ENCODE results near the gene CEP78. TPM values are rescaled to one million over a fixed set of nuclear protein-coding genes. Genes with fewer than 3 reads are reported as not detected.

The CEP78 gene
- total RNA-seq, 1 donor, result 27.6 TPM

DNA sequence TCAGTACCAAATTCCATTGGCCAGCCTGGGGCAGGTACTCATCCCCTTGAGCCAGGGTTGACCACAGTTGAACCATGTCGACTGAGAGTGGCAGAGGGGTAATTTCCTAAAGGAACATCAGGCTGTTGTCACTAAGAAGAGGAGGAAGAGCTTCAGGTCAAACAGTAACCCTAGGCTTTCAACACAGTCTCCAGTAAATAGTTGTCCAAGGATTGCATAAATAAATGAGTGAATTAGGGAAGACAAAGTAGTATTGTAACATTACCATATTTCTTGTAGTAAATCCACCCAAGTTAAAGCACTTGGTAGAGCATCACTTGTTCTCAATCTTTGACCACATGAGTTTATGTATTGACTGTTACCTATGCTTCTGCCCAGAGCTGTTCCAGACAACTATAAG is 68.5 kb downstream of the CEP78 start:
- TF ChIP-seq, protein P1, sequence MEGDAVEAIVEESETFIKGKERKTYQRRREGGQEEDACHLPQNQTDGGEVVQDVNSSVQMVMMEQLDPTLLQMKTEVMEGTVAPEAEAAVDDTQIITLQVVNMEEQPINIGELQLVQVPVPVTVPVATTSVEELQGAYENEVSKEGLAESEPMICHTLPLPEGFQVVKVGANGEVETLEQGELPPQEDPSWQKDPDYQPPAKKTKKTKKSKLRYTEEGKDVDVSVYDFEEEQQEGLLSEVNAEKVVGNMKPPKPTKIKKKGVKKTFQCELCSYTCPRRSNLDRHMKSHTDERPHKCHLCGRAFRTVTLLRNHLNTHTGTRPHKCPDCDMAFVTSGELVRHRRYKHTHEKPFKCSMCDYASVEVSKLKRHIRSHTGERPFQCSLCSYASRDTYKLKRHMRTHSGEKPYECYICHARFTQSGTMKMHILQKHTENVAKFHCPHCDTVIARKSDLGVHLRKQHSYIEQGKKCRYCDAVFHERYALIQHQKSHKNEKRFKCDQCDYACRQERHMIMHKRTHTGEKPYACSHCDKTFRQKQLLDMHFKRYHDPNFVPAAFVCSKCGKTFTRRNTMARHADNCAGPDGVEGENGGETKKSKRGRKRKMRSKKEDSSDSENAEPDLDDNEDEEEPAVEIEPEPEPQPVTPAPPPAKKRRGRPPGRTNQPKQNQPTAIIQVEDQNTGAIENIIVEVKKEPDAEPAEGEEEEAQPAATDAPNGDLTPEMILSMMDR (IDR thresholded peaks at IDR 0.05; ENCODE audit: insufficient read depth, low read depth, low read length), result no peak
- H3K4me3 ChIP-seq (ENCODE audit: low read depth, low read length), result no peak overlapping the region
- DNase-seq (ENCODE audit: low read depth), result no peak

DNA sequence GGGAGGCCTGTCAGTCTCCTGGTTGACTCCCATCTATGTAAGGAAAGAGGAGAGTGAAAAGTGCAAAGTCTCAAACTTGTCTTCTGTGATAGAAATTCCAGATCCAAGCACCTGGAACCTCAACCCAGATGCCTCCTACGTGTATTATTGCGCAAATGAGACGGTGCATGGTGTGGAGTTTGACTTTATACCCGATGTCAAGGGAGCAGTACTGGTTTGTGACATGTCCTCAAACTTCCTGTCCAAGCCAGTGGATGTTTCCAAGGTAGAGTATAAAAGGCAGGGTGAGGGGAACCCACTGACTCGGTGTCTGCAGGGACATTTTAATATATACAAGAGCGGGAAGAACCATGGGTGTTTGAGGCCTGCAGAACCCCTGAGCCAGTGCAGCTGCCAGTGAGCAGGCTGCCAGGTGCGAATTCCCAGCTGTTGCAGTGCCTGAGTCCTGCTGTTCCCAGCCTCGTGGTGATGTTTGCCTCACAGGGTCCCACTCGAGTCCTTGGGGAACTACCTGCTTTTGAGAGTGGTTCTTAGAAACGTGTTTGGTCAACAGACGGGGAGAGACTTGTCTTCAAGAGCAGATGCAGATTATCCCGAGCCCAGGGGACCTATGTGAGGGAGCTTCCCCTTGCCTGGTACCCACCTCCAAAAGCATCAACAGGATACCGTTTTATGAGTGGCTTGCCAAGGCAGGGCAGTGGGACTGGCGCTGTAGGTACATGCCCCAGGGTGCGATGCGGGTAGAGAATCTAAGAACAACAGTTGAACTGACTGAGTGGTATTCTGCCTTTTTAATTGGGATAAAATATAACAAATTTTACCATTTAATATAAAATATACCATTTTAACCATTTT is 70.6 kb downstream of the CEP78 start:
- H3K4me3 ChIP-seq (ENCODE audit: low read depth, low read length), result no peak overlapping the region
- TF ChIP-seq, protein P1 (IDR thresholded peaks at IDR 0.05; ENCODE audit: insufficient read depth, low read depth, low read length), result no peak
- DNase-seq (ENCODE audit: low read depth), result no peak

DNA sequence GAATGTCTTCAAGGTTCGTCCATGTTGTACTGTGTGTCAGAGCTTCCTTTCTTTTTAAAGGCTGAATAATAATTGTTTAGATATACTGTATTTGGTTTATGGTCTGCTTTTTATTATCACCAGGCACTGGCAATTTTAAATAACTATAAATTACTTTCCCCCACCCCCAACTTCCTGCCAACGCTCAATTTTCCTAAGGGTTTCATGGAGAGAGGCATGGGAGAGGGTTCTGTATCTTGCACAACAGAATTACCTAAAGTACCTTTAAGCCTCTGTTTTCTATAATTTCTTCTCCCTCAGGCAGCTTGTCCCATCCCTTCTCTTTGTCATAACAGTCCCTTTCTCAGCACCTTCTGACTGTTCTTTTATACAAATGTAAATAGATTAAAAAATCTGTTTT is 71.5 kb downstream of the CEP78 start:
- no peak for DNase-seq (ENCODE audit: low read depth)
- TF ChIP-seq, protein P1 (IDR thresholded peaks at IDR 0.05; ENCODE audit: insufficient read depth, low read depth, low read length), result no peak
- no peak overlapping the region for H3K4me3 ChIP-seq (ENCODE audit: low read depth, low read length)

DNA sequence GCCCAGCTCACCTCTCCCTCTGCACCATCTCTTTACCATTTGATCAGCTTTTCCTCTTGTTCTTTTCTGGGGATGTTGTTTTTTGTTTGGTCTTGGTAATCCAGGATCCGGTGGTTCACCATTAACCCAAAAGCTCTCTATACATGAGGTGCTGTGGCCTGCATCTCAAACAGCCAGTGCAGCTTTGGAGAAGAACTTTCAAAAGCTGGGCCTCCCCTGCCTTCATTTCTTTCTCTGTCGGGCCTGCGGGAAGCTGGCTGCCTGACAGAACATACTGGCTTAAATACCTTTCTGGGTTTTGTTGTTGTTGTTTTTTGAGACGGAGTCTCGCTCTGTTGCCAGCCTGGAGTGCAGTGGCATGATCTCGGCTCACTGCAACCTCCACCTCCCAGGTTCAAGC is 73.2 kb downstream of the CEP78 start:
- TF ChIP-seq, protein P1 (IDR thresholded peaks at IDR 0.05; ENCODE audit: insufficient read depth, low read depth, low read length), result no peak
- no peak overlapping the region for H3K4me3 ChIP-seq (ENCODE audit: low read depth, low read length)
- no peak for DNase-seq (ENCODE audit: low read depth)

DNA sequence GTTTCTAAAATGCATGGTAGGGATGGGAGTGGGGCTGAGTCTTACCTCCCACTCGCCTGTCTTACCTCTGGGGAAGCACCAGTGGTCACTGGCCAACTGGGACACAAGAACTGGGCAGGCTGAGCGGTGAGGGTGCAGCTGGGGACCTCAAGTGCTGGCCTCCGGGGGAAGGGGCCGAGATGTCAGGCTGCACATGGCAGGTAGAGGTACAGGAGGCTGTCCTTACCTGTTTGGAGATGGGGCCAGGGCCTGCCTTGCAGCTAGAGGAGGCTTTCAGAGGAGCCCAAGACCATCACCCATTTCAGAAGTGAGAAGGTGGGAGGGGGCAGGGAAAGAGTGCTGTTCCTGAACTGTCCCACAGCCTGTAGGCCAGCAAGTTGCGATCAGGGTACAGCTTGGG is 75.2 kb downstream of the CEP78 start:
- H3K4me3 ChIP-seq (ENCODE audit: low read depth, low read length), result no peak overlapping the region
- TF ChIP-seq, protein P1 (IDR thresholded peaks at IDR 0.05; ENCODE audit: insufficient read depth, low read depth, low read length), result no peak
- no peak for DNase-seq (ENCODE audit: low read depth)

DNA sequence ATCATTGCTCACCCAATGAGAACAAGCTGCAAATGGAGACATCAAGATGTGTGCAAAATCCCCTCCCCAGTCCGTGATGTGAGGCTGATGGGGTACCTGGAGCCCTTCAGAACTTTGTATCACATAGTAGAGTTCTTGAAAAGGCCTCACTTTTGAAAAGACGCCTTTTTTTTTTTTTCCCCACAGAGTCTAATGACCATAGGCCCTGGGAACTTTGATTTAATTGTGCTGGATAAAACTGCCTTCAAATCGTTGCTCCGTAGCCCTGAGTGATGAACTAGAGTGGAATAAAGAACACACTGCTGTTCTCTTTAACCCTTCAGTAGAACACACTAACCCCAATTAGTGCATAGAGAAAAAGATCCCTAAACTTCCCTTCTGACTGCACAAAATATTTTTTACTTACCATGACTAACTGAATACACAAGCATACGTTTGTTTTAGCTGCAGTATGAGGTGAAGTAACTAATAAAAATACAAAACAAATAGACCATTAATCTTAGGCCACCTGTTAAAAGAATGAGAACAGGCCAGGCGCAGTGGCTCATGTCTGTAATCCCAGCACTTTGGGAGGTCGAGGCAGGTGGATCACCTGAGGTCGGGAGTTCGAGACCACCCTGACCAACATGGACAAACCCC is 76.1 kb downstream of the CEP78 start:
- TF ChIP-seq, protein P1 (IDR thresholded peaks at IDR 0.05; ENCODE audit: insufficient read depth, low read depth, low read length), result no peak
- H3K4me3 ChIP-seq (ENCODE audit: low read depth, low read length), result no peak overlapping the region
- no peak for DNase-seq (ENCODE audit: low read depth)

Measured in fibroblast of villous mesenchyme (primary cell).